HepG2 (cell line): ENCODE data around the gene BEAN1. TPM values are rescaled to one million over a fixed set of nuclear protein-coding genes. Genes with fewer than 3 reads are reported as not detected.

Experiments
- BCL6 ChIP-seq: IDR thresholded peaks from 2 replicates; pipeline ENCODE4 v1.6.1; 2016; ENCODE audit warnings: missing genetic modification reagents, missing compliant biosample characterization
- CAMTA2 ChIP-seq: sonication (generic); formaldehyde crosslinking; IDR thresholded peaks from 2 replicates; pipeline ENCODE4 v1.4.0; 2020; ENCODE audit warnings: mild to moderate bottlenecking, missing genetic modification reagents, borderline replicate concordance
- DNMT1 ChIP-seq: sonication (generic); formaldehyde crosslinking; IDR thresholded peaks from 2 replicates; pipeline ENCODE4 v1.5.1; 2020; ENCODE audit warnings: mild to moderate bottlenecking, missing genetic modification reagents
- DR1 ChIP-seq: sonication (generic); formaldehyde crosslinking; IDR thresholded peaks from 2 replicates; pipeline ENCODE4 v1.8.0; 2021; ENCODE audit warnings: mild to moderate bottlenecking, missing genetic modification reagents, inconsistent platforms
- EEA1 ChIP-seq: sonication (generic); formaldehyde crosslinking; IDR thresholded peaks from 2 replicates; pipeline ENCODE4 v1.5.1; 2020; ENCODE audit warnings: mild to moderate bottlenecking, missing genetic modification reagents, borderline replicate concordance
- FOXJ3 ChIP-seq: sonication (generic); formaldehyde crosslinking; IDR thresholded peaks from 2 replicates; pipeline ENCODE4 v1.4.0; 2020; ENCODE audit warnings: missing genetic modification reagents, mild to moderate bottlenecking, borderline replicate concordance
- GABPB1 ChIP-seq: IDR thresholded peaks from 2 replicates; pipeline ENCODE4 v1.6.1; 2016; ENCODE audit warnings: mild to moderate bottlenecking, missing genetic modification reagents, moderate library complexity, missing compliant biosample characterization
- HOXA3 ChIP-seq: sonication (generic); formaldehyde crosslinking; IDR thresholded peaks from 2 replicates; pipeline ENCODE4 v1.5.0; 2020; ENCODE audit warnings: missing genetic modification reagents
- KAT2B ChIP-seq: fragments of 150-350 bp; IDR thresholded peaks from 2 replicates; pipeline ENCODE4 v1.6.1; 2014; ENCODE audit warnings: low read depth, low read length, borderline replicate concordance
- KDM2A ChIP-seq: sonication (generic); formaldehyde crosslinking; IDR thresholded peaks from 2 replicates; pipeline ENCODE4 v1.4.0; 2020; ENCODE audit warnings: low read depth, missing genetic modification reagents, borderline replicate concordance
- MBNL3 ChIP-seq: fragments of 250-450 bp; sonication (Bioruptor Pico); conservative IDR thresholded peaks from 2 replicates; pipeline ENCODE4 v1.8.0; 2022; ENCODE audit warnings: mild to moderate bottlenecking, inconsistent platforms
- MEIS1 ChIP-seq: sonication (generic); formaldehyde crosslinking; IDR thresholded peaks from 2 replicates; pipeline ENCODE4 v1.9.0; 2021; ENCODE audit warnings: mild to moderate bottlenecking, missing genetic modification reagents, moderate library complexity, borderline replicate concordance
- PRDM10 ChIP-seq: sonication (generic); formaldehyde crosslinking; IDR thresholded peaks from 2 replicates; pipeline ENCODE4 v1.4.0; 2020; ENCODE audit warnings: low read depth, missing genetic modification reagents
- RXRB ChIP-seq: IDR thresholded peaks from 2 replicates; pipeline ENCODE4 v1.6.1; 2016; ENCODE audit warnings: borderline replicate concordance, missing genetic modification reagents, missing compliant biosample characterization
- SOX6 ChIP-seq, 2 experiments: fragments of 450-650 bp in 1 of 2; sonication (generic) in 1 of 2; formaldehyde crosslinking in 1 of 2; IDR thresholded peaks; 2 replicates each; pipeline versions ENCODE4 v1.4.0 to v1.6.1; 2017 to 2020; ENCODE audit warnings: antibody characterized with exemption in 1 of 2, mild to moderate bottlenecking in 1 of 2, missing genetic modification reagents in 1 of 2
- STAT5B ChIP-seq: sonication (generic); formaldehyde crosslinking; IDR thresholded peaks from 2 replicates; pipeline ENCODE4 v1.4.0; 2020; ENCODE audit warnings: missing genetic modification reagents
- THAP9 ChIP-seq: sonication (generic); formaldehyde crosslinking; IDR thresholded peaks from 2 replicates; pipeline ENCODE4; 2020; ENCODE audit warnings: missing genetic modification reagents, mild to moderate bottlenecking, borderline replicate concordance
- XRCC5 ChIP-seq: fragments of 200-400 bp; formaldehyde crosslinking; optimal IDR thresholded peaks from 2 replicates; pipeline ENCODE3; 2017; ENCODE audit warnings: mild to moderate bottlenecking, low read length
- ZBTB42 ChIP-seq: sonication (generic); formaldehyde crosslinking; IDR thresholded peaks from 2 replicates; pipeline ENCODE4 v1.5.0; 2020; ENCODE audit warnings: mild to moderate bottlenecking, missing genetic modification reagents
- ZFP36 ChIP-seq: fragments of 150-350 bp; IDR thresholded peaks from 2 replicates; pipeline ENCODE4 v1.6.1; 2018; ENCODE audit warnings: borderline replicate concordance, low read length, low read depth; ENCODE audit not compliant: partially characterized antibody
- ZNF263 ChIP-seq: sonication (generic); formaldehyde crosslinking; IDR thresholded peaks from 2 replicates; pipeline ENCODE4 v1.4.0; 2020; ENCODE audit warnings: missing genetic modification reagents
- polyA plus RNA-seq, 8 experiments: library from polyadenylated mRNA; depleted of rRNA in 3 of 8; stranded (reverse) in 7 of 8; unstranded in 1 of 8; fragments of >200 nt; fragmentation: Illumina TruSeq in 4 of 8; extraction: Trizol in 4 of 8; gene quantifications; 2 replicates each; pipeline versions ENCODE4 v1.2.1 to v1.2.3, GENCODE V29; 2011 to 2016; ENCODE audit warnings: low read depth in 4 of 8, missing spikeins in 1 of 8, mixed read lengths in 1 of 8; ENCODE audit not compliant: insufficient read depth in 1 of 8
- total RNA-seq, 5 experiments: library from RNA; depleted of rRNA; stranded (reverse); fragments of >200 nt; fragmentation: Illumina TruSeq; extraction: Trizol; gene quantifications; 2 replicates each; pipeline ENCODE4 v1.2.3, GENCODE V29; 2016; ENCODE audit warnings: low read depth in 1 of 5
- TF ChIP-seq, protein P1 (sequence below): sonication (generic); formaldehyde crosslinking; IDR thresholded peaks from 2 replicates; pipeline ENCODE4 v1.5.1; 2020; ENCODE audit warnings: missing genetic modification reagents, mild to moderate bottlenecking, borderline replicate concordance

Gene BEAN1
- total and polyA plus RNA-seq, 2 of the 13 experiments (the other 11 are each of a cell fraction or from before 2014, with no cell fraction given) = 0.53 to 1.4 TPM

GRCh38 chr16:66444049-66444481, 17.0 kb downstream of the BEAN1 start (continued):
- no peak for TF ChIP-seq PRDM10
- peak; percentile 63; the same call in 1 of the 2 replicates for TF ChIP-seq KDM2A (CRISPR knock-in tag)
- no peak for TF ChIP-seq BCL6 (CRISPR knock-in tag)
- TF ChIP-seq, protein P1, sequence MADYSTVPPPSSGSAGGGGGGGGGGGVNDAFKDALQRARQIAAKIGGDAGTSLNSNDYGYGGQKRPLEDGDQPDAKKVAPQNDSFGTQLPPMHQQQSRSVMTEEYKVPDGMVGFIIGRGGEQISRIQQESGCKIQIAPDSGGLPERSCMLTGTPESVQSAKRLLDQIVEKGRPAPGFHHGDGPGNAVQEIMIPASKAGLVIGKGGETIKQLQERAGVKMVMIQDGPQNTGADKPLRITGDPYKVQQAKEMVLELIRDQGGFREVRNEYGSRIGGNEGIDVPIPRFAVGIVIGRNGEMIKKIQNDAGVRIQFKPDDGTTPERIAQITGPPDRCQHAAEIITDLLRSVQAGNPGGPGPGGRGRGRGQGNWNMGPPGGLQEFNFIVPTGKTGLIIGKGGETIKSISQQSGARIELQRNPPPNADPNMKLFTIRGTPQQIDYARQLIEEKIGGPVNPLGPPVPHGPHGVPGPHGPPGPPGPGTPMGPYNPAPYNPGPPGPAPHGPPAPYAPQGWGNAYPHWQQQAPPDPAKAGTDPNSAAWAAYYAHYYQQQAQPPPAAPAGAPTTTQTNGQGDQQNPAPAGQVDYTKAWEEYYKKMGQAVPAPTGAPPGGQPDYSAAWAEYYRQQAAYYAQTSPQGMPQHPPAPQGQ (CRISPR knock-in tag) = no peak
- TF ChIP-seq EEA1 (CRISPR knock-in tag) = no peak
- peak; percentile 51; the same call in 1 of the 2 replicates for TF ChIP-seq MEIS1 (CRISPR knock-in tag)
- peak; percentile 99 for TF ChIP-seq THAP9 (CRISPR knock-in tag)
- no peak for TF ChIP-seq GABPB1
- TF ChIP-seq FOXJ3 (CRISPR knock-in tag) = no peak
- no peak for TF ChIP-seq DR1 (CRISPR knock-in tag)
- peak; percentile 27; the same call in 1 of the 2 replicates for TF ChIP-seq RXRB (CRISPR knock-in tag)
- TF ChIP-seq ZBTB42 (CRISPR knock-in tag) = no peak
- no peak for TF ChIP-seq STAT5B (CRISPR knock-in tag)
- peak; percentile 58 for TF ChIP-seq XRCC5
- TF ChIP-seq MBNL3 (CRISPR knock-in tag) = no peak
- TF ChIP-seq HOXA3 = peak; percentile 34; the same call in 1 of the 2 replicates
- no peak for TF ChIP-seq SOX6 (IDR thresholded peaks at IDR 0.05)
- peak; percentile 37; the same call in 1 of the 2 replicates for TF ChIP-seq SOX6 (CRISPR knock-in tag; IDR thresholded peaks at IDR 0.05)
- TF ChIP-seq DNMT1 (CRISPR knock-in tag) = no peak
- no peak for TF ChIP-seq KAT2B
- TF ChIP-seq CAMTA2 (CRISPR knock-in tag) = peak; percentile 50; the same call in 1 of the 2 replicates
- TF ChIP-seq ZFP36 = no peak
- peak; percentile 63 for TF ChIP-seq ZNF263 (CRISPR knock-in tag)
